Measurements from ENCODE around the gene VEGFC.

VEGFC gene

DNA sequence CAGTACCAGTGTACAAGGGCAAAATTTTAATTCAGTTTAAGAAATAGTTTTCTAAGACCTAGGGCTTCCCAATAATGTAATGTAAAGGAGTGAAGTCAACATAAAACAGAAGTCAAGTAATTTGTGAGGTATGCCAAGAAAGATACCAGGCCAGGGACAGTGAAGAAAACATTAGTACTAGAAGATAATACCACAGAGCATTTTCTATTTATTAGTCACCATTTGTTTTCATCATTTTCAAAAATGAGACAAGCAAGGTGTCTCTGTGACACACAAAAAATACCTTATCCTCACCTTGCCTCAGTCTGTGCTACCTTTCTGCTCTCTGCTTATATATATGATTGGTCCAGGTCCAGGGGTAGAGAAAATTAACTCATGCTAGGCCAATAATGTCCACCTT is 46.8 kb downstream of the VEGFC start:
- TF ChIP-seq, protein P1, sequence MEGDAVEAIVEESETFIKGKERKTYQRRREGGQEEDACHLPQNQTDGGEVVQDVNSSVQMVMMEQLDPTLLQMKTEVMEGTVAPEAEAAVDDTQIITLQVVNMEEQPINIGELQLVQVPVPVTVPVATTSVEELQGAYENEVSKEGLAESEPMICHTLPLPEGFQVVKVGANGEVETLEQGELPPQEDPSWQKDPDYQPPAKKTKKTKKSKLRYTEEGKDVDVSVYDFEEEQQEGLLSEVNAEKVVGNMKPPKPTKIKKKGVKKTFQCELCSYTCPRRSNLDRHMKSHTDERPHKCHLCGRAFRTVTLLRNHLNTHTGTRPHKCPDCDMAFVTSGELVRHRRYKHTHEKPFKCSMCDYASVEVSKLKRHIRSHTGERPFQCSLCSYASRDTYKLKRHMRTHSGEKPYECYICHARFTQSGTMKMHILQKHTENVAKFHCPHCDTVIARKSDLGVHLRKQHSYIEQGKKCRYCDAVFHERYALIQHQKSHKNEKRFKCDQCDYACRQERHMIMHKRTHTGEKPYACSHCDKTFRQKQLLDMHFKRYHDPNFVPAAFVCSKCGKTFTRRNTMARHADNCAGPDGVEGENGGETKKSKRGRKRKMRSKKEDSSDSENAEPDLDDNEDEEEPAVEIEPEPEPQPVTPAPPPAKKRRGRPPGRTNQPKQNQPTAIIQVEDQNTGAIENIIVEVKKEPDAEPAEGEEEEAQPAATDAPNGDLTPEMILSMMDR (IDR thresholded peaks at IDR 0.05; ENCODE audit: insufficient read depth, low read length, missing control alignments): no peak
- ChIA-PET POLR2A (no interaction called here), CTCF (interaction anchor here (1.1 kb wide), 1 partner anchor 301 kb away, joined by 4 read pairs; no protein-coding TSS in a partner anchor)
- no peak for DNase-seq (ENCODE audit: low read depth, low spot score)
- no peak overlapping the region for H3K4me3 ChIP-seq (ENCODE audit: low read depth, low read length)

DNA sequence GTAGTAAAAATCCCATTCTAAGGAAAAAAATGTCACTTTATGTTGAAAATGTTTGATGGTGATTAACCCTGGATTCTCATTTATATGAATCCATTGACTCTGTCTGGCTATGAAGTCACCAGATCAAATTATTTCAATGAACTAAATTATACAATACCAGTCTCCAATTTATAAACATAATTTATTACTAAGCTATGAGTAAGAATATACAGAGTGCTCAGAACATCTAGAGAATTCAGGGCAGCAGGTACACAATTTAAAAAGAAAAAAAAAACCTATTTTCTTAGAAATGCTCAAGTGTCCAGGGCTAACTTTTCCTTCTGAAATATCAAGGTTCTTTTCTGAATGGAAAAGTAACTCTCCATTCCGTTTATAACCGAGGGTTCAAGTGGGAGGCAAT is 48.6 kb downstream of the VEGFC start:
- TF ChIP-seq, protein P1 (IDR thresholded peaks at IDR 0.05; ENCODE audit: insufficient read depth, low read length, missing control alignments): no peak
- DNase-seq (ENCODE audit: low read depth, low spot score): no peak
- POLR2A ChIA-PET: no interaction called here
- no peak overlapping the region for H3K4me3 ChIP-seq (ENCODE audit: low read depth, low read length)
- CTCF ChIA-PET: interaction anchor here (0.9 to 1.1 kb wide), 2 partner anchors 45 to 292 kb away, joined by 3 read pairs; no protein-coding TSS in a partner anchor

DNA sequence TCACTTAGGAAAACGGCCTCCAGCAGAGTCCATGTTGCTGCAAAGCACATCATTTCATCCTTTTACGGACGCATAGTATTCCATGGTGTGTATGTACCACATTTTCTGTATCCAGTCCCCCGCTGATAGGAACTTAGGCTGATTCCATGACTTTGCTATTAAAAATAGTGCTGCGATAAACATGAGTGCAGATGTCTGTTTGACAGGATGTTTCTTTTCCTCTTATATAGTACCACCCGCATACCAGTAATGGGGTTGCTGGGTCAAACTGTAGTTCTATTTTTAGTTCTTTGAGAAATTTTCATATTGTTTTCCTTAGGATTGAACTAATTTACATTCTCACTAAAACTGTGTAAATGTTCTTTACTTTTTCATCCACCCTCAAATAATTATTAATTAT is 50.5 kb downstream of the VEGFC start:
- ChIA-PET POLR2A (no interaction called here), CTCF (no interaction called here)
- TF ChIP-seq, protein P1 (IDR thresholded peaks at IDR 0.05; ENCODE audit: insufficient read depth, low read length, missing control alignments): no peak

DNA sequence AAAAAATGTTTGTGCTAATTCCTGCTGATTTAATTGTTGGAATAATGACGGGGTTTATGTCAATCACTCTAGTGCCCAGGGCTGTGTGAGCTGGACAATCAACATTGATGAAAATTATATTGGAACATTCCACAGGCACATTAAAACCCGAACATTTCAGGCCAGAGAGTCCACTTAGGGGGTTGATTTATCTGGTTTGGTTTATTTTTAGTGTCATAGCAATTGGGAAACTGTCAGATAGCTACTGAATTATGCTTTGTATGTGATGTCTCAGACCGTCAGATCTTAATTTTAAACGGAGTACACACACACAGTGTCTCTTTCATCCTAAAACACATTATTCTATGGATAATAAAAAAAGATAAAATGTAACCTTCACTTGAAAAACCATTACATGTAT is 51.5 kb downstream of the VEGFC start:
- TF ChIP-seq, protein P1 (IDR thresholded peaks at IDR 0.05; ENCODE audit: insufficient read depth, low read length, missing control alignments): no peak
- CTCF ChIA-PET: no interaction called here
- DNase-seq (ENCODE audit: low read depth, low spot score): no peak
- no peak overlapping the region for H3K4me3 ChIP-seq (ENCODE audit: low read depth, low read length)
- POLR2A ChIA-PET: interaction anchor here (0.6 kb wide), 1 partner anchor 970 kb away, joined by 3 read pairs; no protein-coding TSS in a partner anchor

More for the DNA sequence above, 50.5 kb downstream of the VEGFC start:
- H3K4me3 ChIP-seq (ENCODE audit: low read depth, low read length): no peak overlapping the region
- no peak for DNase-seq (ENCODE audit: low read depth, low spot score)

DNA sequence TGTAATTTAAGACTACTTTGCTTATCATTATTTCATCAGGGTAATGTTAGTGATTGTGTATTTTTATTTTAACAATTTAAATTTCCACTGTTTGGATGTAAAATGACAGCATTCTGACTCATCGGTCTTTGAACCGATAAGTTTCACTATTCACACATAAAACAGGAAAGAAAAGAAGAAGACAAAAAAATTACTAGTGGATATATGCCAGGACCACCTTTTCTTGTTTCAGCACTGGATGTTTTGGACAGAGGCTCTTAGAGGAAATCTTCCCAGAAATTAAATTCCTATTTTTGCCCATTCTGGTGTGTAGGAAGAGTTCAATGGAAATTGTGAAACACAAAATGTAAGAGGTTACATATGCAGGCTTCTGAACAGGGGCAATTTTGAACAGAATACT is 57.4 kb downstream of the VEGFC start:
- CTCF ChIA-PET: no interaction called here
- no peak for DNase-seq (ENCODE audit: low read depth, low spot score)

DNA sequence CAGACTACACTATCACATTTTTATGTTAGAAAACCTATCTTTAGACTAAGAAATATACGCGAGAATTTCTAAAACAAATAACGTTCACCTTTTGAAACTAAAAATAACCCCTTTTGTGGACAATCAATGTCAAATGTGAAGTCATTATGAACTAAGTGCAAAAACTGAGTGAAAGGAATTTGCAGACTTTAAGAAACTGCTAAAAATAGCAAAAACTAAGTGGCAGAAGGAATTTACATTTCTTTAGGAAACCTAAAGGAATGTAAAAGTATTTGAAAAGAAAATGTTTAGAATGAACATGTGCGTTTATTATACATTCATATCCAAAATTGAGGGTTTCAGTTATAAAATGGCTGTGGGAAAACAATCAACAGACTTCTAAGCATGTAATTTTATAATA is 58.3 kb downstream of the VEGFC start:
- TF ChIP-seq, protein P1 (IDR thresholded peaks at IDR 0.05; ENCODE audit: insufficient read depth, low read length, missing control alignments): no peak

More for the DNA sequence above, 57.4 kb downstream of the VEGFC start:
- POLR2A ChIA-PET: no interaction called here
- TF ChIP-seq, protein P1 (IDR thresholded peaks at IDR 0.05; ENCODE audit: insufficient read depth, low read length, missing control alignments): no peak
- H3K4me3 ChIP-seq (ENCODE audit: low read depth, low read length): no peak overlapping the region

More for the DNA sequence above, 58.3 kb downstream of the VEGFC start:
- CTCF ChIA-PET: no interaction called here
- no peak for DNase-seq (ENCODE audit: low read depth, low spot score)
- no peak overlapping the region for H3K4me3 ChIP-seq (ENCODE audit: low read depth, low read length)
- POLR2A ChIA-PET: no interaction called here

Measured in AG04449 (cell line).